Measurements from ENCODE around the gene RBM38.
"Not testable (repeated sequence)": the region's sequence is repeated elsewhere in the genome, so short reads cannot be mapped to it uniquely, and the experiment has no call there.

RBM38 gene

DNA sequence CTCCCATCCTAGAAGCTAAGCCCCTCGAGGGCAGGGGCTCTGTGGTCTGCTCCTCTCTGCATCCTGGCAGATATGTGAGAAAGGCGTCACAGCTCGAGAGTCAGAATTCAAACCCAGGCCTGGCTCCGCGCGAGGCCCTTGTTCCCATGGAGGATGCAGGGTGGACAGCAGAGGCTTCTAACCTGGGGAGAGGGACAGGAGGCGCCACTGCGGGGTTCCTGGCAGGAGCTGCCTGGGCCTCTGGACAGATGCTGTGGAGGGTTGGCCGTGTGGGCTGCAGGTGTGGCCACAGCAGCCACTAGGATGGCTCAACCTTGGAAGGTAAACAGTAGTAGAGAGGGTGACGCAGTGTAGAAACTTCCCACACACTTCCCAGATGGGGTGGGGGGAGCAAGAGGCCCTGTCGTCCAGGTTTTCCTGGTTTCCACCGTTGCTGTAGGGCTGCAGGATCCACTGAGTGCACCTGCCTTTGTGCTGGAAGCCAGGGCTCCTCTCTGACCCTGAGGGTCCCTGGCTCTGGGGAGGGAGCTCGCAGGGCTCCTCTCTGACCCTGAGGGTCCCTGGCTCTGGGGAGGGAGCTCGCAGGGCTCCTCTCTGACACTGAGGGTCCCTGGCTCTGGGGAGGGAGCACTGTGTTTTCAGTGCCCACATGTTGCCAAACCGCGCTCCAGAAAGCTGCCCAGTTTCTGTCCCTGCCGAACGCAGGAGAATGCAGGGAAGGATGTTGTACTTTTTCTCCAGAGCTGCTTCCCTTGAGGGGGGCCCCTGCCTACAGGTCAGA is 14.2 kb downstream of the RBM38 start:
- no peak for FAIRE-seq

DNA sequence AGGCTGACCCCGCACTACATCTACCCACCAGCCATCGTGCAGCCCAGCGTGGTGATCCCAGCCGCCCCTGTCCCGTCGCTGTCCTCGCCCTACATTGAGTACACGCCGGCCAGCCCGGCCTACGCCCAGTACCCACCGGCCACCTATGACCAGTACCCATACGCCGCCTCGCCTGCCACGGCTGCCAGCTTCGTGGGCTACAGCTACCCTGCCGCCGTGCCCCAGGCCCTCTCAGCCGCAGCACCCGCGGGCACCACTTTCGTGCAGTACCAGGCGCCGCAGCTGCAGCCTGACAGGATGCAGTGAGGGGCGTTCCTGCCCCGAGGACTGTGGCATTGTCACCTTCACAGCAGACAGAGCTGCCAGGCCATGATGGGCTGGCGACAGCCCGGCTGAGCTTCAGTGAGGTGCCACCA is 16.4 kb downstream of the RBM38 start:
- no peak for FAIRE-seq

GRCh38 chr20:57408131-57408530 is 16.9 kb downstream of the RBM38 start:
- no peak for FAIRE-seq

GRCh38 chr20:57408536-57409233 is 17.5 kb downstream of the RBM38 start:
- no peak for FAIRE-seq

DNA sequence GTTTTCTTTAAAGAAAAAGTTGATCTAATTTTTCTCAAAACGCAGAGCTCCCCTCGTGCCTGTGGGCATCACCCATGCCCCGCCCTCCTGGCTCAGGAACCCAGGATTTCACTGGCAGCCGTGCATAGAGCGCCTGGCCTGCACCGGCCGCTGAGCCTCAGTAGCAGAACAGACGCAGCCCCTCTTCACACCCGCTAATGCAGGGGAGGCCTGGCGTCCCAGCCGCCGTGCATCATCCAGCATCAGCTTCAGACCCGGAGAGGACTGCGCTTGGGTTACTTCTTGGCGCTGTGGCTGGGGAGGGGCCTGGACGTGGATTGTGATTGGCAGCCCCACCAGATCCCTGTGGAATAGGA is 18.1 kb downstream of the RBM38 start:
- no peak for FAIRE-seq

- no peak for FAIRE-seq
These were observed 18.6 kb downstream of the RBM38 start for GRCh38 chr20:57409672-57410397.

GRCh38 chr20:57410398-57410920 is 19.3 kb downstream of the RBM38 start:
- FAIRE-seq: no peak

DNA sequence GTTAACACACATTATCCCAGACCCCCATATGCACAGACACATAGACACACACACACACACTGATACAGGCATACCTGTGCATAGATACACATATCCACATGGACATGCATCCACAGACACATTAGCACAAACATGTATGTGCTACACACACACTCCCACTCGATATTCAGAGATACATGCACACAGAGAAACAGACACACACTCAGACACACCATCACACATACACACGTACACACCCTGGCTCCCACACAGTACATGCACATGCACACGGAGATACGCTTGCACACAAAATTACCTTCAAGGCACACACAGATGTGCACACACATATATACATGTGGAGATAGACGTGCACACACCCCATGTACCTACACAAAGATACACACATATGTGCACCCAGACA is 19.7 kb downstream of the RBM38 start:
- no peak for FAIRE-seq

DNA sequence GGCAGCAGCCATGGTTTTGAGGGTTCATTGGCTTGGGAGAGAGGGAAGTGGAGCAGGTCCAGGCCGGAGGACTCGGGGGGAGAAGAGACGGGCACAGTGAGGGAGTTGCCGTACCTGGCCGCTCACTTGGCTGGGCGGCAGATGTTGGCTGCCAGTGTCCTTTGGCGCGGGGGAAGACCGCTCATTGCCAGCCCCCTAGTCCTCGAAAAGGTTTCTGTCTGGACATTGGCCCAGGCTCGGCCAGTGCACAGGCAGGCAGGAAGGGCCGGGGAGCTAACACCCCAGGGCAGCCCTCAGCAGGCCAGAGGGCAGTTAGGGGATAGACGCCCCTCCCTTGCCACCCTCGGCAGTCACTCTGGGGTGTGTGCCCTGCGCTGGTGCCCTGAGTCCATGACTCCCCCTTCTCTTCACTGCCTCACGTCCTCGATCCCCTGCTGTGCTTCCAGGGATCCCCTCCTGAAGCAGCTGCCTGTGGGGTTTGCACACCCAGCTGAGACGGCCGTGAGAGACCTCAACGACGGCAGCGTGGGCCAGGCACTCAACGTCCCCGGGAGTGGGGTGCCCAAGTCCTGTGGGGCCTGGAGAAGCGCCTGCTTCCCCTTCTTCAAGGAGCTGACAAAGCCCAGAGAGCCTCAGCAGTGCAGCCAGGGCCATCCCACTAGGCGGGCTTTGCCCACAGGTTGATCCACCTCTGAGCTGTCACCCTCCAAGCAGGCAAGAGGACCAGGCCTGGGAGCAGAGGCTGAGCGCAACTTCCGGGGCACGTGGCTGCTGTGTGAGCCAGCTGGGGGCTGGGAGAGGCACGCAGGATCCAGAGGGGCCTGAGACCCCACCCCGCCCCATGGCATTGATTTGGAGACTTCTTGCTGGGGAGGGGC is 20.4 kb downstream of the RBM38 start:
- FAIRE-seq: no peak

- FAIRE-seq: no peak
These were observed 21.3 kb downstream of the RBM38 start for GRCh38 chr20:57412347-57413029.

GRCh38 chr20:57413986-57414385 is 22.8 kb downstream of the RBM38 start:
- no peak for FAIRE-seq

DNA sequence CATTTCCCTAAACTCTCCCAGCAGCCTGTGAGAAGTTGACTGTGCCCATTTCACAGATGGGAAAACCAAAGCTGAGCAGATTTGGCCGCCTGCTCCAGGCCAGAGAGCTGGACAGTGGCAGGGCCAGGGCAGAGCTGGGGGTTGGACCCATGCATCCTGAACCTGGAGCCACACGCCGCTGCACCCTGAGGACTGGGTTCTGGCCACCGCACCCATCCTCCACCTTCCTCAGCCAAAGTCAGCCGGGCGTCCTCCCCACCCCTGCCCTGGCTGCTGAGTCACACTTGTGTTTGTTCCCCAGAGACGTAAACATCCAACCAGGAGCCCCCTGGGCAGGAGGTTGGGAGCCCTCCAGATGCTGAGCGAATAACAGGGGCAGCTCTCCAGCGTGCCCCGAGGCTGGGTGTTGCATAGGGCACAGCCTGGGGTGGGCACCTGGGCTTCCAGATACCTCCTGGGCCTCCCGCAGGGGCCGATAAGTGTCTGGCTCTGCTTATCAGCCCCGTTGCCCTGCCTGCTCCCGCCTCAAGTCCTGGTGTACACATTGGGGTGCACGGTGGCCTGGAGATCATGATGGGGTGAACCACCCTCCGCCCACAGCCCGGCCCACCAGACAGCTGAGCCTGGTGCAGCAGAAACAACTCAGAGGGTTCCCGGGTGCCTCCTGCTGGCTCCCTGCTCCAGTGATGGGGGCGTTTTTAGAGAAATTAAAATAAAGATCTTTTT is 23.8 kb downstream of the RBM38 start:
- FAIRE-seq: no peak

GRCh38 chr20:57415771-57416170 is 24.6 kb downstream of the RBM38 start:
- no peak for FAIRE-seq

DNA sequence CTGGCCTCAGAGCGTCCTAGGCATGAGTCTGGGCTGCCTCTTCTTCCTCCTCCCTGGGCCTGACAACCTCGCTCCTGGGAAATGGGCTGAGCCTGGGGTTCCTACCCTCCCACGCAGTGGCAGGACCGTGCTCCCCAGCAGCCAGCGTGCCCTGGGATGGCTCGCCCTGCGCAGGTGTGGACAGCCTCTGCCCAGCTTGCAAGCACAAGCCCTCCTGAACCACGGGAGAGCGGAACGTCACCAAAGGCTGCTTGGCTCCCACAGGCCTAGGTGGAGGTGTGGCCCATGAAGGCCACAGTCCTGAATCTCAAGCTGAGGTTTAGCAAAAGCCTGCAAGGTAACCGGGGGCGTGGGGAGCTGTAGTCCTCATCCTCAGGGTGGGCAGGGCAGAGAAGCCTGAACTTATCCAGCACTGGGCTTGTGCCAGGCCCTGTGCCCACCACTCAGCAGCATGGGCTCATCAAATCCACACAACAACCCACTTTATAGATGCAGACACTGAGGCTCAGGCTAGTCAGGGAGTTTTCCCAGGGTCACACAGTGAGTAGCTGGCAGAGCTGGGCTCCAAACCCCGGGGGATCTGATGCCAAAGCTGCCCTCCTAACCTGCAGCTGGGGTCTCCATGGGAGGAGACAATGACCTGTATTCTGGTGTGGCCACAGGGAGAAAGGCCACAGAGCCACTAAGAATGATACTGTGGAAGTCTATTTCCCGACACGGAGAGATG is 25.3 kb downstream of the RBM38 start:
- no peak for FAIRE-seq

DNA sequence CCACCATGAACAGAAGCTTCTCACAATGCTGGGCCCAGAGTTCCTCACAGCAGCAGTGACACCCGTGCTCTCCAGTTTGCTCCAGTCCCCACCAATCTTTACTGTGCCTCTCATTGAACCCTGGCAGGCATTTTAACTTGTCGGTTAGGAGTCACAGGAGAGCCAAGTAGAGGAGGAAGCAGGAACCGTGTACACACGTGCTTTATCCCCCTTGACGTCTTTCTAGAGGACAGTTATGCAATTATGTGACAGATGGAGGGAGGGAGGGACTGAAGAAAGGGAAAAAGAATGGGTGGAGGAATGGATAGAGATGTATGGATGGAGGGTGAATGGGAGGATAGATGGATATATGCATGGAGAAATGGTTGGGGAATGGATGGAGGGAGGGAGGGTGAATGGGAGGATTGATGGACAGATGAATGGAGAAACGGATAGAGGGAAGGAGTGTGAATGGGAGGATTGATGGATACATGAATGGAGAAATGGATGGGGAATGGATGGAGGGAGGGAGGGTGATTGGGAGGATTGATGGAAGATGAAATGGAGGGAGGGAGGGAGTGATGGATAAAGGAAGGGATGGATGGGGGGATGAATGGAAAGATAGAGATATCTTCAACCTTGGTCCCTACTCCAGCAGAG is 26.0 kb downstream of the RBM38 start:
- FAIRE-seq: no peak

DNA sequence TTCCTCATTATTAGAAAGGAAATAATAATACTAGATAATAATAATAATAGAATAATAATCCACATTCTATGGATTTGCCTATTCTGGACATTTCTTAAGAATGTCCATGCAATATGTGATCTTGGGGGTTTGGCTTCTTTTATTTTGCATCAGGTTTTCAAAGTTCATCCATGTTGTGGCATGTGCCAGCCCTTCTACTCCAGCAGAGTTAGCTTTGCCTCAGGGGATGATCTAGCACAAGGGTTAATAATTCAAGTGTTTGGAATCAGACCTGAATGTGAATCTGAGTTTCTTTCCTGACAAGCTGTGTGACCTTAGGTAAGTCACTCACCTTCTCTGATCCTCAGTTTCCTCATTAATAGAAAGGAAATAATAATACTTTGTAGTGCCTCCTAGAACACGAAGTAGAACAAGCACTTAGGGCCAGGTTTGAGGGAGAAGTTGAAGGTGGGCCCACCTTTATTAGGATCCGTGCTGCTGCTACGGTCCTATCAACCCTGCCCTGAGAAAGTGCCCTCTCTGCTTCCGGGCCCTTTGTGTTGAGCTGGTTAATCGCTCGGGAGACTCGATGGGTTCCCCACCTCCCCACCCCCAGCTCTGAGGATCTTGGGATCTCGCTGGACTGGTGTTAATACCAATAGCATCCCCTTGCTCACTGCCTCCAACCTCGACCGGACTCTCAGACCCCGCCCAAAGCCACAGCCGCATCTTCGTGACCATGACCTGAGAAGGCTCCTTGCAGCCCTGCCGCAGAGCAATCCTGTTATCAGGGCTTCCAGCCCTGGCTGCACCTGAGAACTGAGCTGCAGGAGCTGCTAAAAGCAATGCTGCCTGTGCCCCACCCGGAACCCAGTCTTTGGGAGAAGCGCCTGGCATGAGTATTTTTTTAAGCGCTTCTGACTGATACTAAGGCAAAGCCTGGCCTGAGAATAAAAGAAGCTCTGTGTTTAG is 26.9 kb downstream of the RBM38 start:
- FAIRE-seq: no peak

GRCh38 chr20:57419479-57419878 is 28.3 kb downstream of the RBM38 start:
- FAIRE-seq: not testable (repeated sequence)

DNA sequence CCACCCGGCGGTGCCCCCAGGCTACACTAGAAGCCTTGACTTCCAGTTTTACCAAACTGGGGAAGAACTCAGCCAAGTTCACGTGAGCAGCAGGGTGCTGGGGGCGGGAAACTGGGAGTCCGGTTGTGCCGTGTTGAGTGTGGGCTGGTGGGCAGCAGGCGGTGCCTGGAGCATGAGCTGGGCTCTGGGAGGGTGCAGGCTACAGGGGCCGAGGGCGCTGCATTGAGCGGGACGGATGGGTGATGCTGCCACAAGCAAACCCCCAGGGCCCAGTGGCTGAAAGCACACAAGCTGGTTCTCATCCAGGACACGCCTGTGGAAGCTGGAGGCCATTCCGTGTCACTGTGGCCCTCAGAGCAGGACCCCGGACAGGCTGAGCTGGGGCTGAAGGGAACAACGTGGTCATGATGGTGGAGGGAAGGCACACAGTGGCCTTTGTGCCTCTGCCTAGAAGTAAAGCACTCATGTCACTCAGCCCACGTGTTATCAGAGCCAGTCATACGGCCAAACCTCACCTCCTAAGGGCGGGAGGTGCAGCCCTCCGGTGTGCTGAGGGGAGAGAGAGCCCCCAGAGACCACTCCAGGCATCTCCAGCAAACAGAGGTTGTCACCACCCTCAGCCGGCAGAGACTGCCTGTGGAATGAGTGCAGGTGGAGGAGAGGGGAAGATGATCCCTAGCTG is 29.5 kb downstream of the RBM38 start:
- FAIRE-seq: no peak
